LNCAP (cell line): ENCODE measurements around the gene PCDHB6.

Experiments
- CTCF ChIP-seq: fragments of 450-650 bp; IDR thresholded peaks from 2 replicates; pipeline ENCODE4 v1.5.1; 2017; ENCODE audit warnings: mild to moderate bottlenecking

The PCDHB6 gene

GRCh38 chr5:141149812-141150211 lies at the start of gene PCDHB6:
Gene PCDHB6, plus strand, starts transcription at chr5:141150057. Its CDS starts 201 bp downstream, at chr5:141150258.
- TF ChIP-seq CTCF: peak; percentile 48

DNA sequence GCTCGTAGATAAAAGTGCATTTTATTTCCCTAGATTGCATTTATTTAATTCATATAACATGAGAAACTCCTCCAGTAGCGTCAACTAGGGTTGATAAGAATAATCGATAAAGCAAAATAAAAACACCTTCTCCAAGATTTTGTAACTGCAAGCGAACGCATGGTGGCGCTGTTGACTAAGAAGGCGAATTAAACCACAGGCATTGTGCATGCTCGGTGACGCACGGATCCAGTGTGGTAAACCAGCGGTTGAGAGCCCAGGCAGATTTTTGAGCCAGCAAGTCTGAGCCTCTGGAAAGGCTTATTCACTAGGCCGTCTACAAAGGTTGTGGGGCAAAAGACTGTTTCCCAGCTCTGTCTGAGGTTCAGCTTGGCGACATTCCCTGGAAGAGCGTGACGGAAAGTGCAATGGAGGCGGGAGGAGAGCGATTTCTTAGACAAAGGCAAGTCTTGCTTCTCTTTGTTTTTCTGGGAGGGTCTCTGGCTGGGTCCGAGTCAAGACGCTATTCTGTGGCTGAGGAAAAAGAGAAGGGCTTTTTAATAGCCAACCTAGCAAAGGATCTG lies 49.5 kb upstream of the PCDHB6 start, which contains the start of gene PCDHB3:
PCDHB3 (plus strand) TSS at position 231 of the 563 bp plus-strand sequence; CDS start at position 408, 177 bp downstream.
- TF ChIP-seq CTCF: peak; percentile 51

- TF ChIP-seq CTCF: no peak
These were observed 48.8 kb upstream of the PCDHB6 start for GRCh38 chr5:141101059-141101458.

DNA sequence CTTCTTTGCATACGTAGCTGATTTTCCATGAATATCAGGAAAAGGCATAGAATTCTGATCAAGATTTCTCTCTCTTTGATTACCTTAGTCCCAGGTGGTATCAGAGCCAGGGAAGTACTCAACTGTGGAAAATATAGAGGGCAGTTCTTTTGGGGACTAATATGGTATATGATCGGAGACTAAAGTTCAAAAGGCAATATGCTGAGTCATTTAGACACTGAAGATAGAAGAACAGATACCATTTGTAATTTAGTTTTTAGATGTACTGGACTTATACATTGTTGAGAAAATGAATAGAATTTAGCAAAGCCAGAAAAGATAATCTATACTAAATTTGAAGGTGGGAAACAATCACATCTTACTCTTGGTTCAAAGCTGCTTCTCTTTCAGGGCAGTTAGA lies 44.5 kb upstream of the PCDHB6 start:
- TF ChIP-seq CTCF: no peak

GRCh38 chr5:141119250-141119649 lies 30.6 kb upstream of the PCDHB6 start:
- no peak for TF ChIP-seq CTCF

GRCh38 chr5:141121563-141121962 lies 28.3 kb upstream of the PCDHB6 start, which contains the start of gene PCDHB4:
Gene PCDHB4, plus strand, starts transcription at chr5:141121818. Its CDS starts 181 bp downstream, at chr5:141121999.
- TF ChIP-seq CTCF: peak; percentile 65

GRCh38 chr5:141121985-141122384 lies 27.9 kb upstream of the PCDHB6 start:
- TF ChIP-seq CTCF: no peak

DNA sequence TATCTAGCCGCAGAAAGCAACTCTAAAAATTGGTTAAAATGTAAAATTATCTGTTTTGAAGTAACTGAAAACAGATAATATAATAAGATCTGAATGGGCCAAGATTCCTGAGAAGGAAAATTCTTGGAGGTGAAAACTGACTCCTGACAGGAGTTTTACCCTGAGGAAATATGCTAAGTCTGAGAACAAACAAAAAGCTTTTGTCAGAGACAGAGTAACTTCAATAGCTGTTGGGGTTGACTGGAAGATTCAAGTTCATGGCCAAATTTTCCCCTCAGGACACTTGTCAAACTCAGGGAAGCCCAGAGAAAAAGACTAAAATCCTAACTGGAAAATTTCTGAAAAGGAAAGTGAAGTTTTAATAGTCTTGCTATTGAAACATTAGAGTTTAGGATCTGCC lies 22.6 kb upstream of the PCDHB6 start:
- no peak for TF ChIP-seq CTCF
